Measurements from ENCODE around the gene FCHSD2.

DNA sequence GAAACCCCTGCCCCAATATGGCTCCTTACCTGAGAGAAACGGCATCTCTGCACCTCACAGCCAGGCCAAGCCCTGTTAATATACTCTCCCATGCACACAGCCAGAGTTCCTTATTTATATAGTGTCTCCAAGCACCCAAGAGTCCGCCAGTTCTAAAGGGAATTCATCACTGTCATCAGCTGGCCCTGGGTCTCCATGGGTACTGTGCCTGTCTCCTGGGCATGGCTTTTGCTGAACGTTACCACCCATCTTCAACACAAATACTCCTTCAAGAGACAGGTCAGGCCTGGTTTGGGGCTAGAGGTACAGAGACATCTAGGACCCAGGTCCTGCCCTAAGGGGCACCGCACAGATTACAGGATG, 329.5 kb downstream of the FCHSD2 start:
- TF ChIP-seq, protein P1, sequence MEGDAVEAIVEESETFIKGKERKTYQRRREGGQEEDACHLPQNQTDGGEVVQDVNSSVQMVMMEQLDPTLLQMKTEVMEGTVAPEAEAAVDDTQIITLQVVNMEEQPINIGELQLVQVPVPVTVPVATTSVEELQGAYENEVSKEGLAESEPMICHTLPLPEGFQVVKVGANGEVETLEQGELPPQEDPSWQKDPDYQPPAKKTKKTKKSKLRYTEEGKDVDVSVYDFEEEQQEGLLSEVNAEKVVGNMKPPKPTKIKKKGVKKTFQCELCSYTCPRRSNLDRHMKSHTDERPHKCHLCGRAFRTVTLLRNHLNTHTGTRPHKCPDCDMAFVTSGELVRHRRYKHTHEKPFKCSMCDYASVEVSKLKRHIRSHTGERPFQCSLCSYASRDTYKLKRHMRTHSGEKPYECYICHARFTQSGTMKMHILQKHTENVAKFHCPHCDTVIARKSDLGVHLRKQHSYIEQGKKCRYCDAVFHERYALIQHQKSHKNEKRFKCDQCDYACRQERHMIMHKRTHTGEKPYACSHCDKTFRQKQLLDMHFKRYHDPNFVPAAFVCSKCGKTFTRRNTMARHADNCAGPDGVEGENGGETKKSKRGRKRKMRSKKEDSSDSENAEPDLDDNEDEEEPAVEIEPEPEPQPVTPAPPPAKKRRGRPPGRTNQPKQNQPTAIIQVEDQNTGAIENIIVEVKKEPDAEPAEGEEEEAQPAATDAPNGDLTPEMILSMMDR (conservative IDR thresholded peaks at IDR 0.05), result no peak
- TF ChIP-seq EZH2 (IDR thresholded peaks at IDR 0.05; ENCODE audit: low read depth), result no peak

Data from PC-9 (cell line).